Pericardium fibroblast (primary cell): ENCODE measurements around the gene RBMS2. TPM values are rescaled to one million over a fixed set of nuclear protein-coding genes. Genes with fewer than 3 reads are reported as not detected.

Experiments
- total RNA-seq: library from RNA; depleted of rRNA; stranded (reverse); fragments of >200 nt; gene quantifications from 2 replicates; pipeline ENCODE4 v1.2.3, GENCODE V29; 2015

RBMS2 gene, protein sequence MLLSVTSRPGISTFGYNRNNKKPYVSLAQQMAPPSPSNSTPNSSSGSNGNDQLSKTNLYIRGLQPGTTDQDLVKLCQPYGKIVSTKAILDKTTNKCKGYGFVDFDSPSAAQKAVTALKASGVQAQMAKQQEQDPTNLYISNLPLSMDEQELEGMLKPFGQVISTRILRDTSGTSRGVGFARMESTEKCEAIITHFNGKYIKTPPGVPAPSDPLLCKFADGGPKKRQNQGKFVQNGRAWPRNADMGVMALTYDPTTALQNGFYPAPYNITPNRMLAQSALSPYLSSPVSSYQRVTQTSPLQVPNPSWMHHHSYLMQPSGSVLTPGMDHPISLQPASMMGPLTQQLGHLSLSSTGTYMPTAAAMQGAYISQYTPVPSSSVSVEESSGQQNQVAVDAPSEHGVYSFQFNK
- total RNA-seq = 12.6 and 15.2 TPM in 2 replicates

DNA sequence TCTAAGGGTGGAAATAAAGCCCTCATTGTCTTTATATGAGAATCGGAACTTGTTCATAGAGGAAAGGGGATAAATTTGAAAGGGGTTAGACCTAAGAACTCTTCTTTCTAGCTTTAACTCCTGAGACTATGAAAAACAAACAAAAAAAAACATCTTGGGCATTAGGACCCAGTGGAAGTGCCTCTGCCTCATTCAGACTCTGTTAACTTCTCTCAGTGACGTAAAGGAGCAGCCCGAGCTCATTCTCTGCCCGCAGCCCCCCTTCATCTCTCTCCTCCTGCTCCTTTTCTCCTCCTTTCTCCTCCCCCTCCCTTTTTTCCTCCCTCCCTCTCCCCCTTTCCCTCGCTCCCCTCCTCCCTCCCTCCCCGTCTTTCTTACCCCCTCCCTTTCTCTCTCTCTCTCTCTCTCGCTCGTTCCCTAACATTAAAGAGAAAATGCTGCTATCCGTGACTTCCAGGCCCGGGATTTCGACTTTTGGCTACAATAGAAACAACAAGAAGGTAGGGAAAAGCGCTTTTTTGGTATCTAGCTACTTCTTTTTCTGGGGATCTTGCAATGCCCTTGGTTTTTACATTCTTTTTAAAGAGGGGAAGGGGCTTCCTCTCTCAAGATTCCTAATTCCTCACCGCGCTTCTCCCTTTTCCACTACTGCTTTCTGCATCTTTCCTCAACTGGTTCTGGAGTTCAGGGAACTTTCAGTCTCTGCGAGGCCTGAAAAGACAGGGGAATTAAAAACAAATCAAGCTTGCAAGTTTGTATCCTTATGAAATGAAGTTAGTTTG lies at the start of gene RBMS2:
Gene RBMS2 (plus strand): TSS at position 231 of the 782 bp plus-strand sequence. CDS start 204 bp downstream, at position 435.

DNA sequence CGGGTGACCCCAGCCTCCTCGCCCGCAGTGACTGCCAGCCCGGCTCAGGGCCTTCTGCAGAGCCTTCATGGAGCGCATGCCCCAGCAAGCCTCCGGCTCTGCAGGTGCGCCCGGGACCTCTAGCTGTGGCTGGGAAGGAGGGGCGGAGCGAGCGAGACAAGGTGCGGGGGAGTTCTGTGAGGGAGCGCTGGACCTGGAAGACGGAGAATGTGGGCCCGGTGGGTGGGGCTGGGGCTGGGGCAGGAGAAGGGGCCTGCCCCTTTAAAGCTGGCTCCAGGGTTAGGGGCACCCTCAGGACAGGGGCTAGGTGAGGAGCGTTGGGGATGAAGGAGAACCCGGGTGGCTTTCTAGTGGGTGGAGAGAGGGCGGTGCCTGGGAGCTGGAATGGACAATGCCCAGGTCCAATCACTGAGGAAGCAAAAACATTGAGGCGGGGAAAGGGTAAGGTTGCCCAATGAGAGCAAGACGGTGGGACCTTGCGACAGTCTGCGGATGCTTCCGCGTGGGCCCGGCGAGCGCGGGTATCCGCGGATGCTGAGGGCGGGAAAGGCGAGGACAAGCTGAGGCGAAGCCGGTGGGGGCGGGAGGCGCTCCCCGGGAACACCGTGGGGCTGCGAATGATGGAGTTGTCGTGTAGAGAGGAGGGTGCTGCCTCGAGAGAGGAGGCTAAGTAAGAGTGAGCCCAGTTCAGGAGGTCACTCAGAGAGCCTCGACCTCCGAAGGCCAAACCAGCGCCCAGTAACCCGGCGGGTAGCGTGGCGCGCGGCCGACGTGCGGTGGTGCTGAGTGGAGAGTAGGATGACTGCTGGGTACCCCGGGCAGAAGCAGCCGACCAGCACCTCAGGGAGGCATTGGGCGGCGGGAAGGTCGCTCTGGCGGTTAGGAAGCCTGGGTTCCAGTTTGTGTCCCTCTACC lies 33.3 kb upstream of the RBMS2 start, which contains the start of gene GLS2:
Gene GLS2 (minus strand): TSS at position 121 of the 915 bp plus-strand sequence. CDS start 43 bp downstream, at position 78.

DNA sequence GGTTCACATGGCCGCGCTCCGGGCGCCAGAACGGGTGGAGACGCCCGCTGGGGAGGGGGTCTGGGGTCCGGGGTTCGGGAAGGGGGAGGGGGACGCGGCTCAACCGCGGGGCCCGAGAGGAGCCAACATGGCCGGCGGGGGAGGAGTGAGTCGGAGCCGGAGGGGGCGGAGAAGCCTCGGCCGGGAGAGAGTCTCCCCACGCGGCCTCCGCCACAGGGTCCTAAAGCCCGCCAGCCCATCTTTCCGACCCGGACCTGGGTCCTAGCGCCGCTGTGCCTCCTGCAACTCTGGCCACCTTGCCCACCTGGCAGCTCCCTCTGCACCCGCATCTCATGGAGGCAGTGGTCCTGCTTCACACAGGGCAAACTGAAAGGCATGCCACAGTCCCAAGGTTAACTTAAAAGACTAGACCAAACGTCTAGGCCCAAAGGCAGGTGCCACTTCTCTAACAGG lies 108.6 kb downstream of the RBMS2 start, which contains the start of gene BAZ2A:
Gene BAZ2A (minus strand): TSS at position 147 of the 453 bp plus-strand sequence. CDS start 12,796 bp downstream, outside the sequence.

Other genes with a start within 250 kb of the RBMS2 start
- gene CS, start 221.5 kb upstream of the RBMS2 start, total RNA-seq = 75.0 and 76.6 TPM in 2 replicates
- 77.7 and 92.1 TPM in 2 replicates for gene CNPY2, start 205.8 kb upstream of the RBMS2 start, total RNA-seq
- gene PAN2, start 187.8 kb upstream of the RBMS2 start, total RNA-seq = 14.1 and 19.2 TPM in 2 replicates
- not detected in 2 replicates for gene IL23A, start 182.9 kb upstream of the RBMS2 start, total RNA-seq
- gene STAT2, start 161.7 kb upstream of the RBMS2 start, total RNA-seq = 128 and 161 TPM in 2 replicates
- gene APOF, start 159.0 kb upstream of the RBMS2 start, total RNA-seq = not detected in 2 replicates
- 2.5 and 6.8 TPM in 2 replicates for gene TIMELESS, start 72.4 kb upstream of the RBMS2 start, total RNA-seq
- gene MIP, start 67.2 kb upstream of the RBMS2 start, total RNA-seq = not detected in 2 replicates
- 0.51 and 1.3 TPM in 2 replicates for gene SPRYD4, start 53.2 kb upstream of the RBMS2 start, total RNA-seq
- not detected in 2 replicates for gene GLS2, start 33.7 kb upstream of the RBMS2 start, total RNA-seq
- 25.2 and 25.7 TPM in 2 replicates for gene BAZ2A, start 108.5 kb downstream of the RBMS2 start, total RNA-seq
- gene ATP5F1B, start 124.2 kb downstream of the RBMS2 start, total RNA-seq = 334 and 373 TPM in 2 replicates
- 43.8 and 52.3 TPM in 2 replicates for gene PTGES3, start 166.5 kb downstream of the RBMS2 start, total RNA-seq
- 1,349 and 1,953 TPM in 2 replicates for gene NACA, start 203.5 kb downstream of the RBMS2 start, total RNA-seq
- 2.5 and 3.4 TPM in 2 replicates for gene PRIM1, start 230.5 kb downstream of the RBMS2 start, total RNA-seq
- 0.43 and 0.47 TPM in 2 replicates for gene HSD17B6, start 241.5 kb downstream of the RBMS2 start, total RNA-seq